ENCODE results near the gene NCAPH2.

DNA sequence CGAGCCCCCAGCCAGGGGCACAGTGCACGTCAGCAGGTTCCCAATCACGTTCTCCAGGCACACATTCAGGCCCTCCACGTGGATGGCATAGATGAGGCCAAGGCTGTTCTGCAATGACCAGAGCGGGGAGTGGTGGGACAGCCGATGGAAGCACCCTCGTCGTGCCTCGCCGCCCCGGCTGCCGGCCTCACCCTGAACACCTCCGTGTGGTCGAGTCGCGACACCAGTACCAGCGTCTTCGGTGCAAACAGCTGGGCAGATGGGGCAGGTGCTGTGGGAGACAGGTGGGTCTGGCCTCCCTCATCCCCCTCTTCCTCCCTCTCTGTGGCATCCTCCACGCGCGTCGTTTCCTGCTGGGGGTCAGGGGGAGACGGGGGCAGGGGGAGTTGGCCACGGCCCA is 40.7 kb upstream of the NCAPH2 start:
- TF ChIP-seq, protein P1, sequence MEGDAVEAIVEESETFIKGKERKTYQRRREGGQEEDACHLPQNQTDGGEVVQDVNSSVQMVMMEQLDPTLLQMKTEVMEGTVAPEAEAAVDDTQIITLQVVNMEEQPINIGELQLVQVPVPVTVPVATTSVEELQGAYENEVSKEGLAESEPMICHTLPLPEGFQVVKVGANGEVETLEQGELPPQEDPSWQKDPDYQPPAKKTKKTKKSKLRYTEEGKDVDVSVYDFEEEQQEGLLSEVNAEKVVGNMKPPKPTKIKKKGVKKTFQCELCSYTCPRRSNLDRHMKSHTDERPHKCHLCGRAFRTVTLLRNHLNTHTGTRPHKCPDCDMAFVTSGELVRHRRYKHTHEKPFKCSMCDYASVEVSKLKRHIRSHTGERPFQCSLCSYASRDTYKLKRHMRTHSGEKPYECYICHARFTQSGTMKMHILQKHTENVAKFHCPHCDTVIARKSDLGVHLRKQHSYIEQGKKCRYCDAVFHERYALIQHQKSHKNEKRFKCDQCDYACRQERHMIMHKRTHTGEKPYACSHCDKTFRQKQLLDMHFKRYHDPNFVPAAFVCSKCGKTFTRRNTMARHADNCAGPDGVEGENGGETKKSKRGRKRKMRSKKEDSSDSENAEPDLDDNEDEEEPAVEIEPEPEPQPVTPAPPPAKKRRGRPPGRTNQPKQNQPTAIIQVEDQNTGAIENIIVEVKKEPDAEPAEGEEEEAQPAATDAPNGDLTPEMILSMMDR (IDR thresholded peaks at IDR 0.05) = no peak
- TF ChIP-seq ZFX (IDR thresholded peaks at IDR 0.05; ENCODE audit: borderline replicate concordance) = no peak
